ENCODE data around the gene CSF3. TPM values are rescaled to one million over a fixed set of nuclear protein-coding genes. Genes with fewer than 3 reads are reported as not detected.

Gene CSF3
- total RNA-seq (1 to 10 TPM; 2.4 to 3.6 TPM), polyA plus RNA-seq (ENCODE audit: insufficient read depth, low read depth, low replicate concordance) (0.80 TPM)
- long read RNA-seq, donor 1, result 0 reads
- long read RNA-seq, donor 2, result 0 reads

- no peak within 1 kb of the TSS for H3K4me3 ChIP-seq
- 56 to 67% methylated on average over 12 to 20 of the region's 20 CpGs for WGBS, 2 donors
These were observed at the start of gene CSF3 for GRCh38 chr17:40015005-40015997. CSF3 (plus strand) TSS chr17:40015440; CDS start chr17:40015475, 35 bp downstream.

GRCh38 chr17:39966771-39967170, 48.5 kb upstream of the CSF3 start:
- Histone ChIP-seq H3K36me3 (ENCODE audit: low read depth, missing control alignments) (no peaks in the 10 kb centered on the region), H3K27ac (no peak overlapping the region), H3K27me3 (no peaks in the 10 kb centered on the region), H3K4me3 (no peak overlapping the region), H3K9me3 (no peaks in the 10 kb centered on the region), H3K4me1 (no peaks in the 10 kb centered on the region)
- WGBS, 2 donors, result 87 to 94% methylated on average over 6 of the region's 6 CpGs
- no peak for DNase-seq
- TF ChIP-seq POLR2A (IDR thresholded peaks at IDR 0.05) (no peak), CTCF (IDR thresholded peaks at IDR 0.05) (no peak)
- intact Hi-C loops (cut with DNase I; ENCODE audit: low total_unique reads), result no loop called here

More at GRCh38 chr17:40015005-40015997, at the start of gene CSF3:
- no peaks in the 10 kb centered on the region for H3K36me3 ChIP-seq (ENCODE audit: low read depth, missing control alignments)
- no peak for DNase-seq
- H3K4me1 ChIP-seq, result peaks cover 39% of the 10 kb centered on the region
- peak within 1 kb of the TSS; percentile 14 to 78 for H3K27ac ChIP-seq
- intact Hi-C loops (cut with DNase I; ENCODE audit: low total_unique reads), result no loop called here
- H3K9me3 ChIP-seq, result no peaks in the 10 kb centered on the region
- no peak for TF ChIP-seq CTCF (IDR thresholded peaks at IDR 0.05)
- no peak for TF ChIP-seq POLR2A (IDR thresholded peaks at IDR 0.05)
- H3K27me3 ChIP-seq, result no peaks in the 10 kb centered on the region

GRCh38 chr17:39968761-39969160, 46.5 kb upstream of the CSF3 start:
- intact Hi-C loops (cut with DNase I; ENCODE audit: low total_unique reads), result no loop called here
- no peak for TF ChIP-seq POLR2A (IDR thresholded peaks at IDR 0.05)
- no peak for TF ChIP-seq CTCF (IDR thresholded peaks at IDR 0.05)
- Histone ChIP-seq H3K27ac (no peak overlapping the region), H3K4me1 (no peaks in the 10 kb centered on the region), H3K9me3 (no peaks in the 10 kb centered on the region), H3K27me3 (no peaks in the 10 kb centered on the region), H3K36me3 (ENCODE audit: low read depth, missing control alignments) (no peaks in the 10 kb centered on the region), H3K4me3 (no peak overlapping the region)
- no peak for DNase-seq
- 81 to 86% methylated on average over 2 of the region's 2 CpGs for WGBS, 2 donors

- no peaks in the 10 kb centered on the region for H3K27me3 ChIP-seq
- no peak overlapping the region for H3K27ac ChIP-seq
- intact Hi-C loops (cut with DNase I; ENCODE audit: low total_unique reads), result no loop called here
- H3K36me3 ChIP-seq (ENCODE audit: low read depth, missing control alignments), result no peaks in the 10 kb centered on the region
- no peaks in the 10 kb centered on the region for H3K4me1 ChIP-seq
- WGBS, 2 donors, result 71 to 74% methylated on average over 6 of the region's 6 CpGs
- H3K9me3 ChIP-seq, result no peaks in the 10 kb centered on the region
- no peak overlapping the region for H3K4me3 ChIP-seq
- TF ChIP-seq CTCF (IDR thresholded peaks at IDR 0.05), result no peak
- TF ChIP-seq POLR2A (IDR thresholded peaks at IDR 0.05), result no peak
- DNase-seq, result no peak
These were observed 45.9 kb upstream of the CSF3 start for GRCh38 chr17:39969375-39969774.

All from testis (tissue), 5 donors.